Endothelial cell of umbilical vein (primary cell): Measurements from ENCODE around the gene EBF4. TPM values are rescaled to one million over a fixed set of nuclear protein-coding genes. Genes with fewer than 3 reads are reported as not detected.
A peak's percentile ranks its signal among the peaks of the same experiment; 100 is the strongest.

Source experiments
- BruUV-seq: library from RNA; stranded (reverse); fragments of 400-500 nt; replicated peaks from 2 replicates; lab custom pipeline; 2021; lab: Mats Ljungman, UMichigan
- CTCF ChIA-PET: fragments of 300-600, 350-600 bp; sonication (Branson Sonifier 250); formaldehyde crosslinking; loops from one replicate; lab custom pipeline; 2021; ENCODE audit warnings: antibody characterized with exemption, inconsistent platforms; lab: Charles Lee
- POLR2A ChIA-PET: fragments of 300-600, 350-600 bp; sonication (Branson Sonifier 250); formaldehyde crosslinking; loops from one replicate; lab custom pipeline; 2021; ENCODE audit warnings: antibody characterized with exemption, inconsistent platforms; lab: Charles Lee
- DNase-seq: peaks from one replicate; pipeline ENCODE4 v3.0.0-alpha.2; 2011; ENCODE audit warnings: low read depth, low spot score
- FAIRE-seq: peaks from 2 replicates; lab custom pipeline; 2011; peaks lifted over from hg19 to GRCh38; lab: Jason Lieb, UNC
- H2AFZ ChIP-seq: 2 replicates; pipeline ENCODE4 v1.6.0; 2012; ENCODE audit warnings: low read depth, low read length, control low read depth, inconsistent platforms
- H3K27ac ChIP-seq: 2 replicates; pipeline ENCODE4 v1.5.1; 2011; ENCODE audit warnings: low read depth, mild to moderate bottlenecking, control low read depth, low read length, moderate library complexity; ENCODE audit not compliant: insufficient read depth
- H3K27me3 ChIP-seq, 2 experiments: 2 replicates each; pipeline versions ENCODE4 v1.6.0 to v1.6.1; 2011; ENCODE audit warnings: low read length in 2 of 2, mixed read lengths in 1 of 2; ENCODE audit not compliant: control insufficient read depth in 2 of 2, insufficient read depth in 2 of 2
- H3K36me3 ChIP-seq, 2 experiments: 2 replicates in 1 of 2; 3 replicates in 1 of 2; pipeline ENCODE4 v1.5.1; 2011; ENCODE audit warnings: low read length in 2 of 2, mild to moderate bottlenecking in 1 of 2, moderate library complexity in 1 of 2; ENCODE audit not compliant: control insufficient read depth in 2 of 2, insufficient read depth in 2 of 2; ENCODE audit errors: extremely low read depth in 1 of 2
- H3K4me1 ChIP-seq: 3 replicates; pipeline ENCODE4 v1.5.1; 2011; ENCODE audit warnings: mild to moderate bottlenecking, low read length; ENCODE audit not compliant: control insufficient read depth, insufficient read depth; ENCODE audit errors: extremely low read depth
- H3K4me2 ChIP-seq: 2 replicates; pipeline ENCODE4 v1.6.1; 2011; ENCODE audit warnings: low read length, control low read depth, mixed read lengths; ENCODE audit not compliant: insufficient read depth
- H3K4me3 ChIP-seq, 3 experiments: fragments of 200-600 bp in 1 of 3; sonication (generic), shearing (Covaris generic) in 1 of 3; replicated peaks in 1 of 3; 2 replicates each; pipeline ENCODE4 v1.5.1; 2011 to 2016; ENCODE audit warnings: control low read depth in 3 of 3, low read length in 3 of 3, mild to moderate bottlenecking in 2 of 3, inconsistent platforms in 1 of 3, low read depth in 1 of 3, moderate library complexity in 1 of 3; ENCODE audit not compliant: insufficient read depth in 1 of 3
- H3K79me2 ChIP-seq: 2 replicates; pipeline ENCODE4 v1.6.0; 2012; ENCODE audit warnings: low read length, inconsistent platforms; ENCODE audit not compliant: control insufficient read depth, insufficient read depth
- H3K9ac ChIP-seq: replicated peaks from 2 replicates; pipeline ENCODE3; 2011; ENCODE audit warnings: low read length, control low read depth; ENCODE audit not compliant: insufficient read depth; ENCODE audit errors: extremely low read depth
- H3K9me1 ChIP-seq: replicated peaks from 3 replicates; pipeline ENCODE4 v1.6.0; 2011; ENCODE audit warnings: mild to moderate bottlenecking, low read length; ENCODE audit not compliant: control insufficient read depth, insufficient read depth; ENCODE audit errors: extremely low read depth
- H3K9me3 ChIP-seq: replicated peaks from 2 replicates; pipeline ENCODE4 v1.5.1; 2012; ENCODE audit warnings: low read length, inconsistent platforms; ENCODE audit not compliant: control insufficient read depth, insufficient read depth
- H4K20me1 ChIP-seq: replicated peaks from 2 replicates; pipeline ENCODE3; 2011; ENCODE audit warnings: mild to moderate bottlenecking, low read length; ENCODE audit not compliant: control insufficient read depth, insufficient read depth; ENCODE audit errors: extremely low read depth
- CTCF ChIP-seq, 2 donors: IDR thresholded peaks; 1 replicate in 1 of 2; 2 replicates in 1 of 2; pipeline ENCODE4 v1.5.1; 2011; ENCODE audit warnings: low read length in 2 of 2, mild to moderate bottlenecking in 2 of 2, moderate library complexity in 2 of 2, control low read depth in 1 of 2, inconsistent platforms in 1 of 2, low read depth in 1 of 2; ENCODE audit not compliant: insufficient read depth in 1 of 2; ENCODE audit errors: extremely low read depth in 1 of 2
- EZH2 ChIP-seq: IDR thresholded peaks from 2 replicates; pipeline ENCODE4 v1.6.1; 2012; ENCODE audit warnings: borderline replicate concordance, low read depth, mild to moderate bottlenecking, moderate library complexity, low read length, inconsistent platforms; ENCODE audit not compliant: severe bottlenecking
- FOS ChIP-seq: IDR thresholded peaks from 2 replicates; pipeline ENCODE4 v1.6.1; 2011; ENCODE audit warnings: mild to moderate bottlenecking, low read length, moderate library complexity, borderline replicate concordance; ENCODE audit not compliant: insufficient read depth
- GATA2 ChIP-seq: IDR thresholded peaks from 2 replicates; pipeline ENCODE4 v1.7.0; 2011; ENCODE audit warnings: low read depth, mild to moderate bottlenecking, moderate library complexity, mixed read lengths, low read length; ENCODE audit not compliant: insufficient read length, insufficient read depth
- JUN ChIP-seq: IDR thresholded peaks from 2 replicates; pipeline ENCODE4 v1.6.1; 2011; ENCODE audit warnings: borderline replicate concordance, low read depth; ENCODE audit not compliant: insufficient read length, insufficient read depth
- MYC ChIP-seq: IDR thresholded peaks from one replicate; pipeline ENCODE4 v1.6.1; 2011; ENCODE audit warnings: mild to moderate bottlenecking, low read depth, low read length
- POLR2A ChIP-seq: IDR thresholded peaks from 2 replicates; pipeline ENCODE4 v1.6.1; 2012; ENCODE audit warnings: low read depth, mild to moderate bottlenecking, control low read depth, low read length
- POLR2AphosphoS5 ChIP-seq: IDR thresholded peaks from 2 replicates; pipeline ENCODE4 v1.6.1; 2012; ENCODE audit warnings: low read depth, mild to moderate bottlenecking, control low read depth, low read length, moderate library complexity; ENCODE audit not compliant: insufficient read depth
- dilution Hi-C: fragments of 300-500 bp; cut with MboI; formaldehyde crosslinking; loops from one replicate; pipeline ENCODE4 v1.15.0; 2019; ENCODE audit warnings: low sequenced_read_pairs; ENCODE audit not compliant: extremely low pct_ligation_motif_present
- intact Hi-C: fragments of 100-400 bp; cut with micrococcal nuclease; formaldehyde crosslinking; loops from one replicate; pipeline ENCODE4 v1.10.0; 2022
- polyA plus RNA-seq, 4 experiments: library from polyadenylated mRNA; depleted of rRNA in 3 of 4; stranded (reverse) in 3 of 4; unstranded in 1 of 4; fragments of >200 nt; gene quantifications; 2 replicates each; pipeline versions ENCODE4 v1.2.1 to v1.2.3, GENCODE V29; 2011 to 2012; ENCODE audit warnings: missing spikeins in 1 of 4
- total RNA-seq: library from RNA; stranded (reverse); gene quantifications from 2 replicates; pipeline ENCODE4 v1.2.3, GENCODE V29; 2021
- TF ChIP-seq, protein P1 (sequence below): IDR thresholded peaks from 2 replicates; pipeline ENCODE4 v1.6.1; 2011; ENCODE audit not compliant: insufficient read depth, insufficient read length

Gene EBF4
- total and polyA plus RNA-seq, 2 donors (not counting 3 experiments of a cell fraction or from before 2014, with no cell fraction given): 2.7 to 3.4 TPM

- FAIRE-seq: no peak
- H3K4me1 ChIP-seq: peaks cover 17% of the 10 kb centered on the region
- H3K27me3 ChIP-seq: no peaks in the 10 kb centered on the region
- TF ChIP-seq CTCF (IDR thresholded peaks at IDR 0.05; ENCODE audit: extremely low read depth in 1 of 2, insufficient read depth in 1 of 2, low read depth in 1 of 2, low read length in 2 of 2) (no peak), FOS (no peak), MYC (no peak), JUN (no peak), POLR2AphosphoS5 (peak; percentile 43), POLR2A (peak; percentile 52), GATA2 (no peak), EZH2 (no peak)
- TF ChIP-seq, protein P1, sequence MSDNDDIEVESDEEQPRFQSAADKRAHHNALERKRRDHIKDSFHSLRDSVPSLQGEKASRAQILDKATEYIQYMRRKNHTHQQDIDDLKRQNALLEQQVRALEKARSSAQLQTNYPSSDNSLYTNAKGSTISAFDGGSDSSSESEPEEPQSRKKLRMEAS: no peak
- no peaks in the 10 kb centered on the region for H3K9me3 ChIP-seq
- intact Hi-C loops: loop anchor here (10.0 kb wide), 1 partner anchor 552 kb away; the partner anchor contains the start of gene STK35
- ChIA-PET CTCF (interaction anchor here (1.2 kb wide), 1 partner anchor 10 kb away, joined by 3 read pairs; no protein-coding TSS in a partner anchor), POLR2A (no interaction called here)
- no peak for DNase-seq
- H3K36me3 ChIP-seq: peaks cover 33 to 57% of the 10 kb centered on the region in 2 experiments
- H2AFZ ChIP-seq: no peak overlapping the region
- BruUV-seq: no TSS peak
- dilution Hi-C loops: no loop called here
- H3K27ac ChIP-seq: no peak overlapping the region
- H3K9ac ChIP-seq: no peak overlapping the region
- H3K4me2 ChIP-seq: no peak overlapping the region
- H3K79me2 ChIP-seq: peaks cover 51% of the 10 kb centered on the region
- H3K9me1 ChIP-seq: no peaks in the 10 kb centered on the region
- H3K4me3 ChIP-seq: no peak overlapping the region
- H4K20me1 ChIP-seq: peaks cover 3% of the 10 kb centered on the region
Measured at GRCh38 chr20:2657241-2657640, 35.3 kb upstream of the EBF4 start.
